Hepatocyte (in vitro differentiated cells): ENCODE measurements around the gene DNAAF1.

ENCODE experiments used
- EZH2 ChIP-seq: fragments of 200-600 bp; sonication (generic); IDR thresholded peaks from 2 replicates; pipeline ENCODE4 v1.6.1; 2016; ENCODE audit warnings: antibody characterized with exemption, mild to moderate bottlenecking, borderline replicate concordance
- TF ChIP-seq, protein P1 (sequence below): fragments of 200-600 bp; sonication (generic); IDR thresholded peaks from 2 replicates; pipeline ENCODE4 v1.5.1; 2016; ENCODE audit warnings: antibody characterized with exemption, mild to moderate bottlenecking; ENCODE audit not compliant: poor library complexity

DNA sequence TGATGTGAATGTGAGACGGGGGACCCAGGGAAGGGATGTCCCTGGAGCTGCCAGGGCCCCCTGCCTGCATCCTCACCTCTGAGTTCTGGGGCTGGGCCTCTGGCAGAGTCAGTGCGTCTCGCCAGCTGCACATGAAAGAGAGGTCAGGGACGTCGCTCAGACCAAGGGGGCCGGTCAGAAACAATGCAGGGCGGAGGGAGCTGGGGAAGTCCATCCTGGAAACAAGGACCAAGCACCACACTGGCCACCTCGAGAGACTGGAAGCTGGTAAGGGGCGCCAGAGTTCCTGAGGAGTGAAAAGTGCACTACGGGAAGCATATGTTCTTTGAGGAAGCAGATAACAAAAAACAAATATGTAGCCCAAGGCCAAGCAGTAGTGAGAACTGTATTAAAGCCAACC is 39.7 kb downstream of the DNAAF1 start:
- TF ChIP-seq, protein P1, sequence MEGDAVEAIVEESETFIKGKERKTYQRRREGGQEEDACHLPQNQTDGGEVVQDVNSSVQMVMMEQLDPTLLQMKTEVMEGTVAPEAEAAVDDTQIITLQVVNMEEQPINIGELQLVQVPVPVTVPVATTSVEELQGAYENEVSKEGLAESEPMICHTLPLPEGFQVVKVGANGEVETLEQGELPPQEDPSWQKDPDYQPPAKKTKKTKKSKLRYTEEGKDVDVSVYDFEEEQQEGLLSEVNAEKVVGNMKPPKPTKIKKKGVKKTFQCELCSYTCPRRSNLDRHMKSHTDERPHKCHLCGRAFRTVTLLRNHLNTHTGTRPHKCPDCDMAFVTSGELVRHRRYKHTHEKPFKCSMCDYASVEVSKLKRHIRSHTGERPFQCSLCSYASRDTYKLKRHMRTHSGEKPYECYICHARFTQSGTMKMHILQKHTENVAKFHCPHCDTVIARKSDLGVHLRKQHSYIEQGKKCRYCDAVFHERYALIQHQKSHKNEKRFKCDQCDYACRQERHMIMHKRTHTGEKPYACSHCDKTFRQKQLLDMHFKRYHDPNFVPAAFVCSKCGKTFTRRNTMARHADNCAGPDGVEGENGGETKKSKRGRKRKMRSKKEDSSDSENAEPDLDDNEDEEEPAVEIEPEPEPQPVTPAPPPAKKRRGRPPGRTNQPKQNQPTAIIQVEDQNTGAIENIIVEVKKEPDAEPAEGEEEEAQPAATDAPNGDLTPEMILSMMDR: no peak
- TF ChIP-seq EZH2: no peak
